Measurements from ENCODE around the gene XRCC5.

The XRCC5 gene

GRCh38 chr2:216171011-216171410, 61.9 kb downstream of the XRCC5 start:
- Histone ChIP-seq H3K27ac (ENCODE audit: extremely low read depth, low read depth, low read length) (no peak overlapping the region), H3K9me3 (ENCODE audit: control insufficient read depth, insufficient read depth, low read depth, low read length) (no peaks in the 10 kb centered on the region), H3K4me1 (ENCODE audit: control insufficient read depth, insufficient read depth, low read length) (no peaks in the 10 kb centered on the region), H3K4me3 (ENCODE audit: low read depth, low read length) (no peak overlapping the region), H3K36me3 (ENCODE audit: control insufficient read depth in 2 of 2, insufficient read depth in 1 of 2, low read length in 2 of 2) (peaks cover 59 to 88% of the 10 kb centered on the region in 2 experiments)
- TF ChIP-seq ZNF112 (tag by site-specific recombination; IDR thresholded peaks at IDR 0.05) (no peak), ZNF140 (tag by site-specific recombination; IDR thresholded peaks at IDR 0.05) (no peak), KLF1 (tag by site-specific recombination; IDR thresholded peaks at IDR 0.05) (no peak), SP7 (tag by site-specific recombination; IDR thresholded peaks at IDR 0.05) (no peak), ZNF639 (tag by site-specific recombination; IDR thresholded peaks at IDR 0.05) (no peak), ZNF184 (tag by site-specific recombination; IDR thresholded peaks at IDR 0.05) (no peak), YY1 (tag by site-specific recombination; IDR thresholded peaks at IDR 0.05) (no peak), OSR2 (tag by site-specific recombination; IDR thresholded peaks at IDR 0.05) (no peak), ZNF560 (tag by site-specific recombination; IDR thresholded peaks at IDR 0.05; ENCODE audit: borderline replicate concordance) (no peak), OVOL3 (tag by site-specific recombination; IDR thresholded peaks at IDR 0.05) (no peak), ZNF394 (tag by site-specific recombination; IDR thresholded peaks at IDR 0.05; ENCODE audit: borderline replicate concordance) (no peak)
- TF ChIP-seq, protein P1, sequence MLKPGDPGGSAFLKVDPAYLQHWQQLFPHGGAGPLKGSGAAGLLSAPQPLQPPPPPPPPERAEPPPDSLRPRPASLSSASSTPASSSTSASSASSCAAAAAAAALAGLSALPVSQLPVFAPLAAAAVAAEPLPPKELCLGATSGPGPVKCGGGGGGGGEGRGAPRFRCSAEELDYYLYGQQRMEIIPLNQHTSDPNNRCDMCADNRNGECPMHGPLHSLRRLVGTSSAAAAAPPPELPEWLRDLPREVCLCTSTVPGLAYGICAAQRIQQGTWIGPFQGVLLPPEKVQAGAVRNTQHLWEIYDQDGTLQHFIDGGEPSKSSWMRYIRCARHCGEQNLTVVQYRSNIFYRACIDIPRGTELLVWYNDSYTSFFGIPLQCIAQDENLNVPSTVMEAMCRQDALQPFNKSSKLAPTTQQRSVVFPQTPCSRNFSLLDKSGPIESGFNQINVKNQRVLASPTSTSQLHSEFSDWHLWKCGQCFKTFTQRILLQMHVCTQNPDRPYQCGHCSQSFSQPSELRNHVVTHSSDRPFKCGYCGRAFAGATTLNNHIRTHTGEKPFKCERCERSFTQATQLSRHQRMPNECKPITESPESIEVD (tag by site-specific recombination; IDR thresholded peaks at IDR 0.05): no peak
- ChIA-PET CTCF (interaction anchor here (0.5 to 0.6 kb wide), 2 partner anchors 16 to 233 kb away, joined by 3 to 4 read pairs; no protein-coding TSS in a partner anchor), POLR2A (no interaction called here)

DNA sequence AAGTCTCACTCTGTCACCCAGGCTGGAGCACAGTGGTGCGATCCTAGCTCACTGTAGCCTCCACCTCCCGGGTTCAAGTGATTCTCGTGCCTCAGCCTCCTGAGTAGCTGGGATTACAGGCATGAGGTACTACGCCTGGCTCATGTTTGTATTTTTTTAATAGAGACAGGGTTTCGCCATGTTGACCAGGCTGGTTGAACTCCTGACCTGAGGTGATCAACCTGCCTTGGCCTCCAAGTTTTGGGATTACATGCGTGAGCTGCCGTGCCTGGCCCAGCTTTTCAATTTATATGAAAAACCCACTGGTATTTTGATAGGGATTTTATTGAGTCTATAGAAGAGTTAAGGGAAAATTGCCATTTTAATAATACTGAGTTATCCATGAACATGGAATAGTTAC, 63.3 kb downstream of the XRCC5 start:
- no peak overlapping the region for H3K27ac ChIP-seq (ENCODE audit: extremely low read depth, low read depth, low read length)
- H3K4me1 ChIP-seq (ENCODE audit: control insufficient read depth, insufficient read depth, low read length): no peaks in the 10 kb centered on the region
- peaks cover 48 to 84% of the 10 kb centered on the region in 2 experiments for H3K36me3 ChIP-seq (ENCODE audit: control insufficient read depth in 2 of 2, insufficient read depth in 1 of 2, low read length in 2 of 2)
- no peaks in the 10 kb centered on the region for H3K9me3 ChIP-seq (ENCODE audit: control insufficient read depth, insufficient read depth, low read depth, low read length)
- TF ChIP-seq BCL11B (tag by site-specific recombination; IDR thresholded peaks at IDR 0.05; ENCODE audit: low read depth) (no peak), ZNF791 (tag by site-specific recombination; IDR thresholded peaks at IDR 0.05) (no peak), ZNF473 (tag by site-specific recombination; IDR thresholded peaks at IDR 0.05) (no peak), KLF7 (tag by site-specific recombination; IDR thresholded peaks at IDR 0.05; ENCODE audit: borderline replicate concordance) (no peak), EGR2 (tag by site-specific recombination; IDR thresholded peaks at IDR 0.05; ENCODE audit: low read depth) (no peak), ZNF518A (tag by site-specific recombination; conservative IDR thresholded peaks at IDR 0.05; ENCODE audit: low read depth) (no peak), ZBTB20 (tag by site-specific recombination; IDR thresholded peaks at IDR 0.05) (no peak), ZBTB17 (tag by site-specific recombination; IDR thresholded peaks at IDR 0.05) (no peak), ZFP69B (tag by site-specific recombination; IDR thresholded peaks at IDR 0.05) (no peak), ZNF239 (tag by site-specific recombination; IDR thresholded peaks at IDR 0.05) (no peak), TRIM28 (IDR thresholded peaks at IDR 0.05; ENCODE audit: borderline replicate concordance, low read length) (no peak), ZNF423 (tag by site-specific recombination; IDR thresholded peaks at IDR 0.05) (no peak)
- TF ChIP-seq, protein P2, sequence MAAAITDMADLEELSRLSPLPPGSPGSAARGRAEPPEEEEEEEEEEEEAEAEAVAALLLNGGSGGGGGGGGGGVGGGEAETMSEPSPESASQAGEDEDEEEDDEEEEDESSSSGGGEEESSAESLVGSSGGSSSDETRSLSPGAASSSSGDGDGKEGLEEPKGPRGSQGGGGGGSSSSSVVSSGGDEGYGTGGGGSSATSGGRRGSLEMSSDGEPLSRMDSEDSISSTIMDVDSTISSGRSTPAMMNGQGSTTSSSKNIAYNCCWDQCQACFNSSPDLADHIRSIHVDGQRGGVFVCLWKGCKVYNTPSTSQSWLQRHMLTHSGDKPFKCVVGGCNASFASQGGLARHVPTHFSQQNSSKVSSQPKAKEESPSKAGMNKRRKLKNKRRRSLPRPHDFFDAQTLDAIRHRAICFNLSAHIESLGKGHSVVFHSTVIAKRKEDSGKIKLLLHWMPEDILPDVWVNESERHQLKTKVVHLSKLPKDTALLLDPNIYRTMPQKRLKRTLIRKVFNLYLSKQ (tag by site-specific recombination; IDR thresholded peaks at IDR 0.05; ENCODE audit: borderline replicate concordance): no peak
- POLR2A ChIA-PET: no interaction called here
- H3K4me3 ChIP-seq (ENCODE audit: low read depth, low read length): no peak overlapping the region
- CTCF ChIA-PET: no interaction called here

Measured in HEK293 (cell line).